ENCODE results near the gene CIAO2B. TPM values are rescaled to one million over a fixed set of nuclear protein-coding genes. Genes with fewer than 3 reads are reported as not detected.

CIAO2B gene
- total RNA-seq = 55.9 to 64.9 TPM (median 61.3 TPM) in 3 replicates
- long read RNA-seq, transcript CIAO2B-201 (5 exons, 676 nt) = major isoform, 84 of 91 reads
- long read RNA-seq, transcript CIAO2B-203 (4 exons, 718 nt) = minor isoform, 6 of 91 reads
- long read RNA-seq, partial matches to known transcripts = 0 of 91 reads
- long read RNA-seq, other reads (novel, unspliced or antisense) = 1 of 91 reads

DNA sequence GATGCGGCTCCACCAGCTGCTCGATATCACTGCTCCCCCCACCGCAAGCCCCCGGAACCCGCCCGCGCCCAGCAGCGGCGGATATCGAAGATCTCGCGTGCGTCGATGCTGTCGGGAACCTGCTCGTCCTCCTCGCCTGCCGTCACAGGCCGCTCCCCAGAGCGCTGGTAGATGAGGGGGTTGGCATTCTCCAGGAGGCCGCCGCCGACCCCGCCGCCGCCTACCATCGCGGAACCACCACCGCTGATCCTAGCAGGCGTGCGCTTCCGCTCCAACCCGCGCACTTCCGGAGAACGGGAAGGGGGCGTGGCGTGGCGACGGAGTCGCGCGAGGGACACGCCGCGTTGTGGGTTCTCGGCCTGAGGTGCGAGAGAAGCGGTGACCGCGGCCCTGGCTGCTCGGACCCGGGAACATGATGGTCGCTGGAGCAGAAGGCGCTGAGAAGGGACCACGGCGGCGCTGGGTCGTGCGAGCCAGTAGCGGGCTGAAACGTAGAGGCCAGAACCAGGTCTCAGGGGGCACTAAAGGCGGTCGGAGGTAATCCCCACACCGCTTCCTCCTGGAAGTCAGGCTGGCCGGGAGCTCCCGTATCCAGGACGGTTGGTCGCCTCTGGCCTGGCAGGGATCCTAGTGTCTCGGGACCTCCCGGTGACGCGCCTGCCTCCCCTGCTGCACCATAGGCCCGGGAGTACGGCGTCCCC lies at the start of gene CIAO2B:
Gene CIAO2B (minus strand): TSS at position 265 of the 701 bp plus-strand sequence. CDS start 38 bp downstream, at position 227.
- Mint-ChIP-seq H3K4me1 (ENCODE audit: low read depth) (peaks cover 40% of the 10 kb centered on the region), H3K9me3 (ENCODE audit: low read depth) (no peaks in the 10 kb centered on the region)
- DNase-seq (ENCODE audit: low spot score) = no peak

GRCh38 chr16:66983033-66983432 lies 48.8 kb upstream of the CIAO2B start:
- H3K4me1 Mint-ChIP-seq (ENCODE audit: low read depth) = peaks cover 3% of the 10 kb centered on the region
- no peaks in the 10 kb centered on the region for H3K36me3 Mint-ChIP-seq (ENCODE audit: low read depth)
- no peak for TF ChIP-seq CTCF (IDR thresholded peaks at IDR 0.05)
- no peak overlapping the region for H3K4me3 Mint-ChIP-seq (ENCODE audit: unreplicated experiment)
- no peak overlapping the region for H3K27ac Mint-ChIP-seq (ENCODE audit: unreplicated experiment)
- H3K27me3 Mint-ChIP-seq (ENCODE audit: low read depth) = peaks cover 1% of the 10 kb centered on the region
- H3K9me3 Mint-ChIP-seq (ENCODE audit: low read depth) = no peaks in the 10 kb centered on the region
- DNase-seq (ENCODE audit: low spot score) = no peak

More for the DNA sequence above, at the start of gene CIAO2B:
- peak within 1 kb of the TSS; percentile 95 for H3K4me3 Mint-ChIP-seq (ENCODE audit: unreplicated experiment)
- H3K36me3 Mint-ChIP-seq (ENCODE audit: low read depth) = peaks cover 2% of the 10 kb centered on the region
- peak; percentile 5 for TF ChIP-seq CTCF (IDR thresholded peaks at IDR 0.05)
- no peaks in the 10 kb centered on the region for H3K27me3 Mint-ChIP-seq (ENCODE audit: low read depth)
- H3K27ac Mint-ChIP-seq (ENCODE audit: unreplicated experiment) = peak within 1 kb of the TSS; percentile 88

- no peak for TF ChIP-seq CTCF (IDR thresholded peaks at IDR 0.05)
- H3K27me3 Mint-ChIP-seq (ENCODE audit: low read depth) = peaks cover 1% of the 10 kb centered on the region
Measured at GRCh38 chr16:66979011-66979717, 45.0 kb upstream of the CIAO2B start.

GRCh38 chr16:66977341-66978113 lies 43.3 kb upstream of the CIAO2B start:
- Mint-ChIP-seq H3K9me3 (ENCODE audit: low read depth) (no peaks in the 10 kb centered on the region), H3K4me3 (ENCODE audit: unreplicated experiment) (no peak overlapping the region), H3K27ac (ENCODE audit: unreplicated experiment) (no peak overlapping the region), H3K36me3 (ENCODE audit: low read depth) (no peaks in the 10 kb centered on the region), H3K4me1 (ENCODE audit: low read depth) (peaks cover 3% of the 10 kb centered on the region), H3K27me3 (ENCODE audit: low read depth) (peaks cover 1% of the 10 kb centered on the region)
- DNase-seq (ENCODE audit: low spot score) = no peak
- TF ChIP-seq CTCF (IDR thresholded peaks at IDR 0.05) = peak; percentile 98

More at GRCh38 chr16:66979011-66979717, 45.0 kb upstream of the CIAO2B start:
- Mint-ChIP-seq H3K27ac (ENCODE audit: unreplicated experiment) (no peak overlapping the region), H3K36me3 (ENCODE audit: low read depth) (no peaks in the 10 kb centered on the region), H3K4me1 (ENCODE audit: low read depth) (peaks cover 3% of the 10 kb centered on the region), H3K4me3 (ENCODE audit: unreplicated experiment) (no peak overlapping the region), H3K9me3 (ENCODE audit: low read depth) (no peaks in the 10 kb centered on the region)
- DNase-seq (ENCODE audit: low spot score) = no peak

GRCh38 chr16:66976746-66977145 lies 42.5 kb upstream of the CIAO2B start:
- DNase-seq (ENCODE audit: low spot score) = no peak
- no peaks in the 10 kb centered on the region for H3K9me3 Mint-ChIP-seq (ENCODE audit: low read depth)

More at GRCh38 chr16:66976746-66977145, 42.5 kb upstream of the CIAO2B start:
- H3K4me1 Mint-ChIP-seq (ENCODE audit: low read depth) = peaks cover 3% of the 10 kb centered on the region
- H3K4me3 Mint-ChIP-seq (ENCODE audit: unreplicated experiment) = no peak overlapping the region
- TF ChIP-seq CTCF (IDR thresholded peaks at IDR 0.05) = no peak
- H3K27ac Mint-ChIP-seq (ENCODE audit: unreplicated experiment) = no peak overlapping the region
- H3K27me3 Mint-ChIP-seq (ENCODE audit: low read depth) = peaks cover 1% of the 10 kb centered on the region
- no peaks in the 10 kb centered on the region for H3K36me3 Mint-ChIP-seq (ENCODE audit: low read depth)

Measured in chondrocyte (in vitro differentiated cells).